Measurements from ENCODE around the gene DNAH17.

DNAH17 gene

GRCh38 chr17:78449983-78450595 is 127.1 kb downstream of the DNAH17 start:
- no peak for DNase-seq (ENCODE audit: low read depth)

DNA sequence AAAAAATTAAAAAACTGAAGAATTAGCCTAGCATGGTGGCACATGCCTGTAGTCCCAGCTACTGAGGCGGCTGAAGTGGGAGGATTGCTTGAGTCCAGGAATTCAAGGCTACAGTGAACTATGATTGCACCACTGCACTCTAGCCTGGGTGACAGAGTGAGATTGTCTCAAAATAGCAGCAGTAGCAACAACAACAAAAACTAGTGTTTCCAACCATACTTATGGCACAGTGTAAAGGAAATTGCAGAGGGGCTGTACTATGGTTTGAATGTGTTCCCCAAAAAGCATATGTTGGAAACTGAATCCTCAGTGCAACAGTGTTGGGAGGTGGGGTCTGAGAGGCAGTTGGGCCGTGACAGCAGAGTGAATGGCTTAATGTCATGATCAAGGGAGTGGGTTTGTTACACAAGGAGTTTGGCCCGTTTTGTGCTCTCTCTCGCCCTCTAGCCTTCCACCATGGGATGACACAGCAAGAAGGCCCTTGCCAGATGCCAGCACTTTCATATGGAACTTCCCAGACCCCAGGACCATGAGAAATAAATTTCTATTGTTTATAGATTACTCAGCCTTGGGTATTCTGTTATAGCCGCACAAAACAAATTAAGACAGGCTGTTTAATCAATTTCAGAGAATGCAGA is 128.7 kb downstream of the DNAH17 start:
- DNase-seq (ENCODE audit: low read depth) = no peak

DNA sequence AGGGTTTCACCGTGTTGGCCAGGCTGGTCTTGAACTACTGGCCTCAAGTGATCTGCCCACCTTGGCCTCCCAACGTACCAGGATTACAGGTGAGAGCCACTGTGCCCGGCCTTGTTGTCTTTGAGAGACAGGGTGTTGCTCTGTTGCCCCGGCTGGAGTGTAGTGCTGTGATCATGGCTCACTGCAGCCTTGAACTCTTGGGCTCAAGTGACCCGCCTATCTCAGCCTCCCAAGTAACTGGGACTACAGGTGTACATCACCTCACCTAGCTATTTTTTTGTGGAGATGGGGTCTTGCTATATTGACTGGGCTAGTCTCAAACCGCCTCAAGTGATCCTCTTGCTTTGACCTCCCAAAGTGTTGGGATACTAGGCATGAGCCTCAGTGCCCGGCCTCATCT is 130.4 kb downstream of the DNAH17 start:
- DNase-seq (ENCODE audit: low read depth) = no peak

DNA sequence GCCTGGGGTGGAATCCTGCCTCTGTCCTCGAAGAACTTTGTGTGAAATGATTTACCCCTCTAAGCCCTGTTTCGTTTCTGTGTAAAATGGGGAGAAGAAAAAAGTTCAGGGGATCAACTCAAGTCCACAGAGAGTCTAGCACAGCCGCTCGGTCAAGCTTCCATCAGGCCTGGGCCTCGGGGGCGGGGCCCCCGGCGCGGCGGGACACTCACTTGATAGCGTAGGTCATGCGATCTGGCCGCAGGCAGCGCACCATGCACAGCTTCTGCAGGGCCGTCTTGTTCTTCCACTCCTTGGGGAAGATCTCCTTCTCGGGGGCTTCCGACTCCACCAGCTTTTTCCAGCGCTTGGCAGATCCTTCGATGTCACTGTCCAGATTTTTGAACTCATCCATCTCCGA is 132.8 kb downstream of the DNAH17 start:
- DNase-seq (ENCODE audit: low read depth) = no peak

- no peak for DNase-seq (ENCODE audit: low read depth)
Measured at GRCh38 chr17:78442648-78443218, 134.5 kb downstream of the DNAH17 start.

GRCh38 chr17:78441271-78441971 is 135.8 kb downstream of the DNAH17 start:
- DNase-seq (ENCODE audit: low read depth) = no peak

DNA sequence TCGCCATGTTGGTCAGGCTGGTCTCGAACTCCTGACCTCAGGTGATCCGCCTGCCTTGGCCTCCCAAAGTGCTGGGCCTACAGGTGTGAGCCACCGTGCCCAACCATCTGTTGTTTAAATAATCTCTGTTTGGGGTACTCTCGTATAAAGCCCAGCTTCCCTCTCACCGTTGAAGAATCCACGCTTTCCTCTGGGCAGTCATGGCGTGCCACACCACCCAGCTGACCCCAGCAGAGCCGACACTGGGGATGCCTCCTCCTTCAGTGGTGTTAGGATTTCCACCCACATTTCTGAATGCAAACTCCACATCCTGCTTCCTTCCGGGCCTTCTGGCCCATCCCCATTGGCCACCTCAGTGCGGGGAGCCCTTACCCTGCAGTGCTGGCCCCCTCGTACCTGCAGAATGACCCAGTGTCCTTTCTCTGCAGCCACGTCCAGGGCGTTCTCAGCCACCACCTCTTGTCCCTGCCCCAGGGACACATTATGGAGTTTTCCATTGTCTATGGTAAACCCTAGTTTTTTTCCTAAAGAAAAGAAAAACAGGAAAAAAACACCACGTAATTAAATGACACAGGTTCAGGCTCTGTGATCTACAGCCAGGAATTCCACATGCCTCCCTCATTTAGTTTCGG is 138.4 kb downstream of the DNAH17 start:
- DNase-seq (ENCODE audit: low read depth) = no peak

GRCh38 chr17:78438271-78438691 is 138.9 kb downstream of the DNAH17 start:
- DNase-seq (ENCODE audit: low read depth) = no peak

- no peak for DNase-seq (ENCODE audit: low read depth)
Measured at GRCh38 chr17:78437508-78438169, 139.6 kb downstream of the DNAH17 start.

GRCh38 chr17:78435330-78436005 is 141.7 kb downstream of the DNAH17 start:
- DNase-seq (ENCODE audit: low read depth) = no peak

GRCh38 chr17:78434455-78435329 is 142.5 kb downstream of the DNAH17 start:
- DNase-seq (ENCODE audit: low read depth) = no peak

GRCh38 chr17:78433780-78434335 is 143.3 kb downstream of the DNAH17 start:
- DNase-seq (ENCODE audit: low read depth) = no peak

DNA sequence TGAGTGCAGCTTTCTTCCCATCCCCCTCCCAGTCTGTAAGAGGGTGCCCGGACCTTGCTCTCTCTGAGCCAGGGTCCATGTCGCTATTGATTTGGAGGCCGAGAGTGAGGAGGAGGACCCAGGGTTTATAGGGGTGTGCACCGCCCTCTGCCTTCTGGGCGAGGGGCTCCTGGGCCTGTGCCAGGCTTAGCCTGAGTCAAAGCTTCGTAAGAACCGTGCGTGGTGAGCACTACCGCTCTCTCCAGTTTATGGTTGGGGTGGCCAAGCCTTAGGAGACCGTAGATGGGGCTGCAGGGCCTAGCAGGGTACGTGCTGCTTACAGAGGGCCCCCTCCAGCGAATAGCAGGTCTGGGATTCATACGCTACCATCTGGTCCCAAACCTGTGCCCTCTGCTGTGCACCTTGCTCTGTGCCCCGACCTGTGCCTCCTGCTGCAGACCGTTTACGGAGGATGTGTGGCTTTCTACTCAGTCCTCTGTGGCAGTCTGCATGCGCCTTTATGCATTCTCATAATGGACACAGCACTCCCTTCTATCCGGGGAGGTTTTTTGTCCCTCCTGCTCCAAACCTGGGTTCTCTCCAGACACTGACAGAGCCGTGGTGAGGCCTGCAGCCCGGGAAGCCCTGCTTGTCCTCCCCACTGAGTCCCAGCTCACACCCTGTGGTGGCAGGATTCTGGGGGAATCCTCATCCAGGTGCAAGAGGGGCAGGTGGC is 144.0 kb downstream of the DNAH17 start:
- DNase-seq (ENCODE audit: low read depth) = no peak

- no peak for DNase-seq (ENCODE audit: low read depth)
Measured at GRCh38 chr17:78432226-78433012, 144.8 kb downstream of the DNAH17 start.

GRCh38 chr17:78431692-78431958 is 145.6 kb downstream of the DNAH17 start:
- DNase-seq (ENCODE audit: low read depth) = no peak

DNA sequence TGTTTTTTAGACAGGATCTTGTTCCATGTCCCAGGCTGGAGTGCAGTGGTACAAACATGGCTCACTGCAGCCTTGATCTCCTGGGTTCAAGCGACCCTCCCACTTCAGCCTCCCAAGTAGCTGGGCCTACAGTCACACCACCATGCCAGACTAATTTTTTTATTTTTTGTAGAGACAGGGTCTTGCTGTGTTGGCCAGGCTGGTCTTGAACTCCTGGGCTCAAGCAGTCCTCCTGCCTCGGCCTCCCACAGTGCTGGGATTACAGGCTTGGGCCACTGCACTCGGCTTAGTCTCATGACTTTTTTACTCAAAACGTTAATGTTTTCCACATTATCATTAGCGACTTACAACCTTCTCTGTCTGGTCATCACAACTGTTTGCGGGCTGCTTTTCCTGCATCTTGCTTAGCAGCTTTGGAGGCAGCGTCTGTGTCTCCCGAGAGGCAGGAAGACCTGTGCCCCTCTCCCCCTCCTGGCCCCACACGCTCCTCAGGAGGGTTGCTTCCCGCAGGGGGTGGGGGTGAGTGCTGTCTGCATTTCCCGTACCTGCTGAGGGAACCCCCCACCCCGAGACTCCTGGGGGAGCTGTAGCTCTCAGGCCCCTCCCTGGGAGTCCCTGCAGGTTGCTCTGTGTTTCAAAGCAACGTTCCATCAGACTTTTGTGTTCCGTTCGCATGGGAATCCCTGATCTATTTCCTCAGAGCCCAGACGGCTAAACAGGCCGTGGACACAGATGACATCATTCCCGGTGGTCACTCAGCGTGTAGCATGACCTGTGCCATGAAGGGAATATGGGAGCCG is 146.1 kb downstream of the DNAH17 start:
- DNase-seq (ENCODE audit: low read depth) = no peak

DNA sequence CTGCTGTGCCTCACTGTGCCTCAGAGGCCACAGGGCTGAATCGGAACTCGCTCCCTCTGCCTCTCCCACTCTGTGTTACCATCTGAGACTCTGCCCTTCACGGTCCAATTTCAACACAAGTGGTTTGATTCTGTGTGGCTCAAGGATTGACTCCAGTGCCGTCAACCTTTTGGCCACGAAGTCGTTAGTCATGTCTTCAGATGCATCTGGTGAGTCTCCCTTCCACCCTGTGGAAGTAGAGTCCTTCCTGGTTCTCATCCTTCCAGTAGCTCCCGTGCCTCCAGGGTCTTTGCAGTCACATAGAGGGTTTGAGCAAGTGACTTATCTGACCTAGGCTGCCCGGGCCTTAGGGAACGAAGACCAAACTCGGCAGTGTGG is 147.6 kb downstream of the DNAH17 start:
- no peak for DNase-seq (ENCODE audit: low read depth)

Measured in activated T-helper 9 cell treated with anti-CD3 and anti-CD28 coated beads, Interleukin-2, amount 50 U/mL, for 16 hours (primary cell).